HG03025 (cell line): Measurements from ENCODE around the gene OR2B2.
"Not testable (repeated sequence)": the region's sequence is repeated elsewhere in the genome, so short reads cannot be mapped to it uniquely, and the experiment has no call there.

ENCODE experiments used
- ATAC-seq: cut with Tn5 transposase; IDR thresholded peaks from one replicate; pipeline ENCODE4 v1.9.1; 2021; ENCODE audit warnings: mild to moderate bottlenecking, moderate library complexity; ENCODE audit not compliant: unreplicated experiment, low FRiP score

Gene OR2B2

DNA sequence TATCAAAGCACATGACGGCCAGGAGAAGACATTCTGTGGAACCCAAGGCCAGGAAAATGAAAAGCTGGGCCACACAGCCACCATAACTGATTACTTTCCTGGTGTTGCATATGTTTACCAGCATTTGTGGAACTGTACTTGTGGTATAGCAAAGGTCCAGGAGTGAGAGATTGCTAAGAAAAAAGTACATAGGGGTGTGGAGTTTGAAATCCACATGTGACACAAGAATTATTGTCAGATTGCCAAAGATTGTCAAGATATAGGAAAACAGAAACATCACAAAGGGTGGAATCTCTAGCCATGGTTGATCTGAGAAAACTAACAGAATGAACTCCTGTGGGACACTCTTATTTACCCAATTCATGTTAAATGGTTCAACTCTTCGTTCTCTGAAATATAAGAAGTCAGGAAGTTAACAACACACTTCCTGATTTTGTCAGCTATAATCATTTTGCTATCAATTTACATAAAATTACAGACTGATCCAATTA, at the start of gene OR2B2:
Gene OR2B2, minus strand, starts transcription at position 441 of the 491 bp plus-strand sequence. Its CDS starts 77 bp downstream, at position 364.
- no peak for ATAC-seq

- ATAC-seq = no peak
Measured at GRCh38 chr6:27957516-27957915, 45.3 kb upstream of the OR2B2 start.

DNA sequence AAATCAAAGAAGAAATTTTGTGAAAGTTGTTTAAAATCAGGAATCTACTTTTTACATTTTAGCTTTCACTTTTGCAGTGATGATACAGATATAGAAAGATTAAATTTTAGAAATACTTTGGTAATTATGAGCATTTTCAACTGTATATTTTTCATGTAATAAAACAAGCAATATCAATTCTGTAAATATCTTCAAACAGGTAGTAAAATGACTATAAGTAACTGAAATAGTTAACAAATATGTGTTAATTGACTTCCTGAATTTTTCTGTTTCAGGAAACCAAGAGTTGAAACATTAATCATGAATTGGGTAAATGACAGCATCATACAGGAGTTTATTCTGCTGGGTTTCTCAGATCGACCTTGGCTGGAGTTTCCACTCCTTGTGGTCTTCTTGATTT, 44.7 kb upstream of the OR2B2 start, which contains the start of gene OR2B6:
Gene OR2B6, plus strand, starts transcription at position 301 of the 400 bp plus-strand sequence. Its CDS starts 0 bp downstream, at position 301.
- ATAC-seq = no peak

GRCh38 chr6:27951040-27951439, 38.8 kb upstream of the OR2B2 start:
- ATAC-seq = no peak

- ATAC-seq = no peak
Measured at GRCh38 chr6:27948237-27948636, 36.0 kb upstream of the OR2B2 start.

DNA sequence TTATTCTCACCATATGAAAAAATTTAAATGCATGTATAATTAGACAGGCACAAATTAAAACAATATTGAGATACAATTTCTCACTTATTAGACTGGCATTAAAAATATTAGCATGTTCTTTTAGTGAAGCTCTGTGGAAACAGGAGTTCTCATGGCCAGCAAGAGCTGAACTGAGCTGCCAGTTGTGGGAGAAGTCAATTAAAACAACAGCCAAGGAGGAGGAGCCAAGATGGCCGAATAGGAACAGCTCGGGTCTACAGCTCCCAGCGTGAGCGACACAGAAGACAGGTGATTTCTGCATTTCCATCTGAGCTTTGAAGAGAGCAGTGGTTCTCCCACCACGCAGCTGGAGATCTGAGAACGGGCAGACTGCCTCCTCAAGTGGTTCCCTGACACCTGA, 30.9 kb upstream of the OR2B2 start:
- not testable (repeated sequence) for ATAC-seq

DNA sequence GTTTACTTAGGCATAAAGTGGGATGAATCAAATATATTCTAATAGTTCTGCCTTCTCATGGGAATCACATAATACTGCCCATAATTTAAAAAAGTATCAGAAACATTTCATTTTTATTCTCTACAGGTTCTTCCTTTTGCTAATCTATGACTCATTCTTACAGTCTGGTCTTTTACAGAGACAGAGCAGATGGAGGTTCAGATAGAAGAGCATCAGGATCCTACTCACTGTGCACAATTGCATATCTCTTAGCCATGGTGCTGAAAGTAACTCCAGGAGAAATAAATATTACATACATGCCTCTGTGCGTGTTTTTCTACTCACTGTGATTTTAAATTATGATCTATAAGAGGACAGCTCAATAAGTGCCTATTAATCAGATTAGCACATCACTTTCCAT, 28.6 kb upstream of the OR2B2 start:
- ATAC-seq = no peak

GRCh38 chr6:27931209-27931608, 19.0 kb upstream of the OR2B2 start:
- ATAC-seq = no peak

- ATAC-seq = not testable (repeated sequence)
Measured at GRCh38 chr6:27929930-27930329, 17.7 kb upstream of the OR2B2 start.

- not testable (repeated sequence) for ATAC-seq
Measured at GRCh38 chr6:27928041-27928440, 15.8 kb upstream of the OR2B2 start.

DNA sequence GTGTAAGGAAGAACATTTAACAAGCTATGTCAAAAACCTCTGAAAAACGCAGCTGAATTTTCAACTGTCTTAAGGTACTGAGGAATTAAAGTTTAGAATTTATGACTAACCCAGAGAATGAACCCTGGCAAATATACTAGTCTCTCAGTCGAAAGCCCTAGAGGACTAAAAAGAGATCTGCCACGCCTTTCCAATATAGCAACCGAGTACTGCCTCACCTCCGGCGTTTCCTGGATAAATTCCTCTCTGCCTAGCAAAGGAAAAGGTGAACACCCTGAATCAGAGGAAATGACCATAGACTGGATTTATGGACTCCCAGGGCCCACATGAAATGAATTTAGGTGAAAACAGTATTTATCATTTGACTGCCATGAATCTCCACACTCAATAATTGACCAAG, 12.0 kb upstream of the OR2B2 start:
- no peak for ATAC-seq

DNA sequence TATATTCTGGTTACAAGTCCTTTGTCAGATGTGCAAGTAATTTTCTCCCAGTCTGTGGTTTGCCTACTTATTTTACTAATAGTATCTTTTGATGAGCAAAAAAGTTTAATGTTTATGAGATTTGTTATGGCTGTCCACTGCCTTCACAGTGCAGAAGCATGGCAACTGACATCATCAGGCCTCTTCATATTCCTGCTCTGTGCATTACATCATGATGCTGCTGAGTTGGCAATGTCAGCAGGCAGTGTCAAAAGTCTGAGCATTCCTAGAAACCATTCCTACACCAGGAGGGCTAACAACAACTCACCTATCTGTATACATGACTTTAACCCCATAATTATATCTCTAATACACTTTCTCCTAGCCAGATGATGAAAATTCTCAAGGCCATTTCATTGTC, 10.8 kb upstream of the OR2B2 start:
- no peak for ATAC-seq

GRCh38 chr6:27908017-27908416, 4.2 kb downstream of the OR2B2 start:
- ATAC-seq = no peak

GRCh38 chr6:27902335-27903314, 9.6 kb downstream of the OR2B2 start:
- ATAC-seq = peak; percentile 62

DNA sequence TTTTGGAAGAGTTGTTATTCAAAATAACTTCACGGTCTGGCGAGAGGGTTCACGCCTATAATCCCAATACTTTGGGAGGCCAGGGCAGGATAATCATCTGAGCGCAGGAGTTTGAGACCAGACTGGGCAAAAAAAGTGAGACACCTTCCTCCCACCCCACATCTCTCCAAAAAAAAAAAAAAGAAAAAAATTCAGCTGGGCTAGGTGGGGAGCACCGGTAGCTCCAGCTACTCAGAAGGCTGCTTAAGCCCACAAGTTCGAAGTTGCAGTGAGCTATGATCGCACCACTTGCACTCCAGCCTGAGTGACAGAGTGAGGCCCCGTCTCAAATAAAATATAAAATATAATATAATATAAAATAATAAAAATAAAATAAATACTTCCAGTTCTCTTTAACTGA, 10.4 kb downstream of the OR2B2 start:
- ATAC-seq = no peak

GRCh38 chr6:27900197-27900596, 12.0 kb downstream of the OR2B2 start:
- not testable (repeated sequence) for ATAC-seq

DNA sequence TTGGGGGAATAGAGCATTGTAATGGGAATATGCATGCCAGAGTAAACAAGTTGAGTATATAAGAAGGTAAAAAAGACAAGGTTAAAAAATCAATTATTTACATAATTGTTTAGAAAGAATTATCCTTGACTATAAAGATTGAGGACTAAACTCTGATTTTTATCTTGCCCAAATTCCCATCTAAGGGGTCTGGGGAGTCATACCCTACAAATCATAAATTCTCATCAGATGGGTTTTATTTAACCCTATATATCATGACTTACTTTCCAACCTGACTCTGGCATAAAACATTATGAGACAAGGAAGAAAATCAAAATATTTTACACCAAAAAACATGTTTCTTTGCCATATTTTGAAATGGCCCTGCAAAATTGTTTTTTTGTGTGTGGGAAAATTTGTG, 12.7 kb downstream of the OR2B2 start:
- ATAC-seq = no peak

- no peak for ATAC-seq
Measured at GRCh38 chr6:27897580-27898206, 14.5 kb downstream of the OR2B2 start.

DNA sequence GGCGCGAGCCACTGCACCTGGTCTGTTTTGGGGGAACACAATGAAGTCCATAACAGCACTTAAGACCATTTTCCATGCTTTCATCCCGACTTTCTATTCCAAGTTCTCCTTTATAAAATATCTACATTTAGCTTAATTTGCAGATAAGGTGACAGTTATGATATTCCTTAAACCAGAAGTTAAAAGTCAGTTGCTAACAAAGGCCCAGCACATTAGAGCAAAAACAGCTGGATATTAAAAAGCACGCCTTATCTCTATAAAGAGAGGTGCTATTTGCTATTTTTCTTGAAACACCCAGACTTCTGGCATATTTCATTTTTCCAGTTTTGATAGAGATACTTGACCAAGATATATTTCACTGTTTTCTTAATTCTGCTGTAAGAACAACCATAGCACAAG, 15.8 kb downstream of the OR2B2 start:
- no peak for ATAC-seq

DNA sequence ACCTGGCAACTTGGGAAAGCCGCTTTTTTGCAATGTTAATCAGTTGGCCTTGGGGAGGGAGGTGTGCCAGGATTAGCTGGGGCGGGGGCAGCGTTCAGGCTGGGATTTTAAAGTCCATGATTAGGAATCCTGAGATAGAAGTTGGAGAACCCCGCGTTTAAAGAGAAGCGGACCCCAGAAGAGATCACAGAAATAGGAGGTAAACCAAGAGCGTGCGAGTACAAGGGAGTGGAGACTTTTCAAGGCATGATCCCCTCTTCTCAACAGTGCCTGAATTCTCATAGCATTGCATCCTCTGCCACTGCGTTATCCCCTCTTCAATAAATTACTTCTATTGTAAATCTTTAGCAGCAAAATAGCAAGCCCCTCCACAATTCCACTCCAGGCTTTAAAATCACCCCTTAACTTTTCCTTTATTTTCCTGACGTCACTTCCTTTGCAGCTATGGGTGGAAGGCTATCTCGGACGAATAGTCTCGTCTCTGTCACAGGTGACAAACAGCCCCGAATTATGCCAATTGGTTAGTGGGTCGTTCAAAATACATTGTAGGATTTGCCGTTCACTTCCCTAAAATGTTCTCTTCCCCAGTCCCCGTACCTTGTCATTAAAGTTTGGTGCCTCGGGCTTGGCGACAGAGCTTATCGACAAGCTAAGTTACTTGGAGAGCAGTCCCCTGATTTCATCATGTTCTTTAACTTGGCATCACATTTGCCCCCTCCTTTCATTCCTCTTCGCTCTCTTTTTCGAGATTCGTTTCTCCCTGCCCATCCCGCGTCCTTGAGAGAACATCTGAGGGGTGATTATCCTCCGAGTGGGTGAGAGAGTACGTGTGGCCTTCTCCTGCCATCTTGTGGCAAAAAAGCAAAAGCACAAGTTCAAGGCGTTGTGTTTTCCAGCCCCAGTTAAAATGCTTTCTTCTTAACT, 17.1 kb downstream of the OR2B2 start:
- ATAC-seq = no peak
